GM13976 (cell line): ENCODE results near the gene TBC1D22A.
"Not testable (repeated sequence)": the region's sequence is repeated elsewhere in the genome, so short reads cannot be mapped to it uniquely, and the experiment has no call there.

Experiments
- DNase-seq: peaks from one replicate; pipeline ENCODE4 v3.0.0; 2012; ENCODE audit warnings: low spot score
- in situ Hi-C: fragments of 300-500 bp; cut with MboI; formaldehyde crosslinking; loops from one replicate; pipeline ENCODE4 v1.12.0; 2022; ENCODE audit warnings: low sequenced_read_pairs, mixed read lengths, inconsistent platforms; ENCODE audit not compliant: unreplicated experiment
- TF ChIP-seq, protein P1 (sequence below): IDR thresholded peaks from 2 replicates; pipeline ENCODE4 v1.5.1; 2012; ENCODE audit warnings: borderline replicate concordance, mild to moderate bottlenecking; ENCODE audit not compliant: insufficient read depth; ENCODE audit errors: extremely low read depth, missing control alignments, control extremely low read depth

TBC1D22A gene

DNA sequence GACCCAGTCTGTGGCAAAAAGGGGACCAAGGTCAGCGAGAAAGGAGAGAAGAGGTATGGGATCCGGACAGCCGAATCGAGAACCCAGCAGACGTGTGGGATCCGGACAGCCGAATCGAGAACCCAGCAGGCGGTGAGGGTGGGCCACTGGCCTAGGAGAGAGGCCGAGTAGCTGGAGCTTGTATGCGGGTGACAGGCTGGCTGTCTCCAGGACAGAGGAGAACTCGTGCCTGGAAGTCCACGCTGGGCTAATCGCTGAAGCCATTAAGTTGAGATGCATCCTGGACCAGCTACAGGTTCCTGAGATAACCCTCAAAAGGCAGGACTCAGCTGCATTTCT is 30.4 kb upstream of the TBC1D22A start:
- TF ChIP-seq, protein P1, sequence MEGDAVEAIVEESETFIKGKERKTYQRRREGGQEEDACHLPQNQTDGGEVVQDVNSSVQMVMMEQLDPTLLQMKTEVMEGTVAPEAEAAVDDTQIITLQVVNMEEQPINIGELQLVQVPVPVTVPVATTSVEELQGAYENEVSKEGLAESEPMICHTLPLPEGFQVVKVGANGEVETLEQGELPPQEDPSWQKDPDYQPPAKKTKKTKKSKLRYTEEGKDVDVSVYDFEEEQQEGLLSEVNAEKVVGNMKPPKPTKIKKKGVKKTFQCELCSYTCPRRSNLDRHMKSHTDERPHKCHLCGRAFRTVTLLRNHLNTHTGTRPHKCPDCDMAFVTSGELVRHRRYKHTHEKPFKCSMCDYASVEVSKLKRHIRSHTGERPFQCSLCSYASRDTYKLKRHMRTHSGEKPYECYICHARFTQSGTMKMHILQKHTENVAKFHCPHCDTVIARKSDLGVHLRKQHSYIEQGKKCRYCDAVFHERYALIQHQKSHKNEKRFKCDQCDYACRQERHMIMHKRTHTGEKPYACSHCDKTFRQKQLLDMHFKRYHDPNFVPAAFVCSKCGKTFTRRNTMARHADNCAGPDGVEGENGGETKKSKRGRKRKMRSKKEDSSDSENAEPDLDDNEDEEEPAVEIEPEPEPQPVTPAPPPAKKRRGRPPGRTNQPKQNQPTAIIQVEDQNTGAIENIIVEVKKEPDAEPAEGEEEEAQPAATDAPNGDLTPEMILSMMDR = no peak
- DNase-seq = no peak
- in situ Hi-C loops = no loop called here

DNA sequence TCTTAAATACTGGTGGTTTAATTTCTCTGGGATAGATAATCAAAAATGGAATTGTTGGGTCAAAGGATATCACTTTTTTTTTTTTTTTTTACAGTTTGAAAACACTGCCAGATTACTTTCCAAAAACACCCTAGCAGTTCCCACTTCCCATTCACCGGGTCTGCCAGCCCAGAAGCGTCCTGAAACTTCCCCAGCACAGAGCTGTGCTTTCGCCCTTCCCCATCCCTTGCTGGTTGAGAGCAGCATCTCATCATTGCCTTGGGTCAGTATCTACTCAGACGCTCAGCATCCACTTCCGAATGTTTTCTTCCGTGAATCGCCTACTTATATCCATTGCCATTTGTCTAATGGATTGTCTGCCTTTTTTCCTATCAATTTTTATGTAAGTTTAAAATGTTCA is 29.9 kb upstream of the TBC1D22A start:
- TF ChIP-seq, protein P1 = no peak
- in situ Hi-C loops = no loop called here

DNA sequence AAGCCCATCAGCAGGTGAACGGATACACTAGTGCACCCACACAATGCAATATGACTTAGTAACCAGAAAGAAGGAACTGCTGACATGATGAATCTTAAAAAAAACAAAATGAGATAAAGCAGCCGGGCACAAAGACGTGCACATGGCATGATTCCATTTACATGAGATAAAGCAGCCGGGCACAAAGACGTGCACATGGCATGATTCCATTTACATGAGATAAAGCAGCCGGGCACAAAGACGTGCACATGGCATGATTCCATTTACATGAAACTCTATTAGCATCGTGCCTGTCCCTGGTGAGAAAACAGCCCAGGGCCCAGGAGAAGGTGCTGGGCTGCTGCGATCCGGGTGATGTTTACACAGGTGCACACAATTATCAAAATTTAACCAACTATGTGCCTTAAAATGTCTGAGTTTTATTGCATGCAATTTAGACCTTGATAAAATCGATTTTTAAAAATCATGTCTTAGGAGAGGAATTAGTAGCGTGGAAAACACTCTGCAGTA is 28.2 kb upstream of the TBC1D22A start:
- in situ Hi-C loops = not testable (repeated sequence)

More for the DNA sequence above, 29.9 kb upstream of the TBC1D22A start:
- DNase-seq = no peak

DNA sequence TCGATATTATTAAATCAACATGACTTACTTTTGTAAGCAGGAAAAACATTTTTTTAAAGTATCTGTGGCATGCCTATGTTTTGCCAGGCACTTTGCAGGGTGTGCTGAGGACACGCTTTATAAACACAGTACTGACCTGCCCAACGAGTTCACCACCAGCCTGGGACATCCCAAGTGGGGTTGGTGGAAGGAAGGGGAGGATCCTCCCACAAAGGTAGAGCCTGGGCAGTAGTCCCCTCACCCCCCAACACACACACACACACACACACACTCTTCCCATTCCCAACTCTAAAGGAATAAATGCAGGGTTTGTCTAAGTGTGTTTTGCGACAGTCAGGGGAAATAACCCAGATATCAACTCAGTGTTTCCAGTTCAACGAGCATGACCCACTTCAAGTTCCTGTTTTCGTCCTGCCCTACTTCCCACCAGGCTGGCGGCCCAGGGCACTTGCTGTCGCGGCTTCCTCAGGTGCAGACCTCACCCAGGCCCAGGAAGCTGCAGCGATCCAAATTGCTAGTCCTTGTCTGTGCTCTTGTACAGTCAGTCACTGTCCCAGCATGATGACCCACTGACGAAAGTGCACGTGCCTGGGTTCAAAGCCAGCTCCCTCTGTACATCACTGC is 27.5 kb upstream of the TBC1D22A start:
- in situ Hi-C loops = no loop called here
- TF ChIP-seq, protein P1 = no peak
- peak; percentile 67 for DNase-seq

More for the DNA sequence above, 28.2 kb upstream of the TBC1D22A start:
- not testable (repeated sequence) for DNase-seq

DNA sequence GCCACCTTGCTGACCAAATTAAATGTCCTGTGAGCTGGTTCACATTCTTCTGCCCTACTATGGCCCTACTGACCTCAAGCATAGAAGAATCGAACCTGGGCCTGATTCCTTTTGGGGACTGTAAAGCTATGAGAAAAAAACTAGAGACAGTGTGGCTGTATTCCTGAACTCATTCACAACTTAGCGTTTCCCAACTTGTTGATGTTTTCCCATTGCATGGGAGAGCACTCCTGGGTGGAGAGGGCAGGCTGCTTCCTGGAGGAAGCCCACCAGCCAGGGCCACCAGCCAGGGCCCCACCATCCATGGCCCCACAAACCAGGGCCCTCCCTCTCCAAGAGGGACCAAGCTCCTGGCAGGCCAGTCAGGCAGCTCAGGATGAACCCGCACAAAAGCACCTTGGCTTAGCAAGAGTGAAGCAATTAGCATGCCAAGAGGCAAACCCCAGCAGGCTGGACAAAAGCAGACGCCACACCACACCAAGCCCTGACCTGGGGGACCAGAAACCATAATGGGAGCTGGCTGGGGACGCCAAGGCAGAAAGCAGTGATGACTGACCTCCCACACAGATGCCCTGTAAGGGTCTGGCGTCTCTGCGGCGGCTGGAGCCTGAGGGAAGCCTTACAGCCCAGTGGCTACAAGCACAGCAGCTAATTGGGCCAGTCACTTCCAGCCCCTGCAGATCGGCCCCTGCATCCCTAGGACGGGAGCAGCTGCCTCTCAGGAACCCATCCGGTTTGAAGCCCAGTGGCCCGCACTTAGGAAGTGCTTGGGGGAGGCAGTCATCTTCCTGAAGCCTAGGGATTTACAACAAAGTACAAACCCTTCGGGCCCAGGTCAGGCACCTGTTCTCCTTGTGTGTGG is 26.5 kb upstream of the TBC1D22A start:
- DNase-seq = no peak
- in situ Hi-C loops = no loop called here
- TF ChIP-seq, protein P1 = no peak

DNA sequence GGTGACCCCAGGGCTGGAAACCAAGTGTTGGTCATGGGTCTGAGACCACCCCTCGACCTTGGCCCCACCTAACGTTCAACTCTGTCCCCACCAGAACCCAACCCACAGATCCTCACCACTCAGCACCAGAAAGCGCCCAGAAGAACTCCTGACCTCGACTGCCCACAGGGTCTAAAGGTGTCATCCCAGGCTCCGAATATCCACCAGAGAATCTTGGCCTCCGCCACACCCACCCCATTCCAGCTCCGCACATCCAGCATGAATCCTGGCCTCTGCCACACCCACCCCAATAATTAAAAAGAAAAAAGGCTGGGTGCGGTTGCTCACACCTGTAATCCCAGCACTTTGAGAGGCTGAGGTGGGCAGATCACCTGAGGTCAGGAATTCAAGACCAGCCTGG is 25.7 kb upstream of the TBC1D22A start:
- TF ChIP-seq, protein P1 = no peak
- no peak for DNase-seq
- in situ Hi-C loops = no loop called here
